Left forelimb (tissue), 1 donor: Measurements from ENCODE around the gene IGLON5.

Experiments
- DNase-seq: peaks from one replicate; pipeline ENCODE4 v3.0.0-alpha.2; 2018; ENCODE audit warnings: low spot score

Gene IGLON5

DNA sequence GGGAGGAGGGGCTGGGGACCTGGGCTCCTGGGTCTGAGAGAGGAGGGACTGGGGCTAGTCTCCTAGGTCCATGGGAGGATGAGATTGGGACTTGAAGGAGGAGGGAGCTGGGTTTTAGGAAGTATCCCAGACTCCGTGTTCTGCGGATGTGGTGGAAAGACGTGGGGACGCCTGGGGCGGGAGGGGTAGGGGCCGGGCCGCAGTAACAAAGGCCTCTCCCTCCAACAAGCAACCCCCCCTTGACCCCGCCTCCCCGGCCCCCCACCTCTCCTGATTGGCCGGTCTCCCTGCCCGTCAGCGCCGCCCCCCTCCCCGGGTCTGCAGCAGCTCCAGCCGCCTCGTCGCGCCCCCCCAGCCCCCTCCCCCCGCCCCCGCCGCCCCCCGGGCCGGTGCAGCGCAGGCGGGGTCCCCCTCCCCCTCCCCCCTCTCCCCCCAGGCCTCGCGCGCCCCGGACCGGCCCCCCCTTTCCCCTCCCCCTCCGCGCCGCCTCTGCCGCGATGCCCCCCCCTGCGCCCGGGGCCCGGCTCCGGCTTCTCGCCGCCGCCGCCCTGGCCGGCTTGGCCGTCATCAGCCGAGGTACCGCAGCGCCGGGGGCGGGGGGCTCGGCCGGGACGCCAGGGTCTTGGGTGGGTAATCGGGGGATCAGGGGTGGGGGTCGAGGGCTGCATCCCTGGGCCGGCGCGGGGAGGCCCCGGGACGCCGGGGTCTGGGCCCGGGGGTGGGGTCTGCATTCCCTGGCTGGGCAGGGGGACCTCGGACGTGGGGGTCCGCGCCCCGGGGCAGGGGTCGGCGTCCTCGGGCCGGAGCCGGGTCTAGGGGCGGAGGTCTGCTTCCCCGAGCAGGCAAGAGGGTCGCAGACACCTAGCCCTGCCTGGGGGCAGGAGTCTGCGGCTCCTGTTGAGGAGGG lies at the start of gene IGLON5:
Gene IGLON5 (plus strand): TSS at position 294 of the 907 bp plus-strand sequence. CDS start 204 bp downstream, at position 498.
- DNase-seq: no peak

DNA sequence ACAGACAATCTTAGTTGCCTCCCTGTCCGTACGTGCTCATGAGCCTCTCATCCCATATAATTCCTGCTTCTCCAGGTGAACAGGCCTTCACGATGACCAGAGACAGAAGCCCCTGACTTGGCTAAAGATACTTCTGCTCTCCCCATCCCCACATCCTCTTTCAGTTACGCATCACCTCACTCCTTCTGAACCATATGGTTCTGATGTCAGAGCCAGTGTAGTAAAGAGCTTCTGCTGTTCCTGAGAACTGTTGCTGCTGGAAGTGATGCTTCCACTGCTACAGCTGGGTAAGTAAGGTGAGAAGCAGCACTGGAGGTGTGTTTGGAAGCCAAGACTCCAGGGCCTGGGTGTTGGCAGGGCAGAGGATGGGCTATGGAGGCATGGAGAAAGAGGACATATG lies 47.6 kb upstream of the IGLON5 start:
- no peak for DNase-seq

DNA sequence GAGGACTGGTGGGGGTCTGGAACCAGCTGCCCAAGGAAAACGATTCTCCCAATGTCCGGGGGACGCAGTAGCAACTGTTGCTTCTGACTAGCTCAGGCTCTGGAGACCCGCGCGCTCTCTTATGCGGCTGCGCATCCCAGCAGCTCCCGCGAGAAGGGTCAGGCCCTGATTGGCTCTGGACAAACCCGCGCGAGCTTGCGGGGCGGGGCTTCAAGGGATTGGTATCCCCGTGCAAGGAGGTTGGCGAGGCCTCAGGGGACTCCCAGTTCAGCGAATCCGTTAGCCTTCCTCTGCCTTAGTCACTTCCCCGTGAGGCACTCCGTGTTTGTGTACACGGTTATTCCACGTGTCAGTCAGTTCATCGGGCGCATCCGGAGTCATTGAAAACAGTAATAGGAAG lies 40.4 kb upstream of the IGLON5 start:
- no peak for DNase-seq

DNA sequence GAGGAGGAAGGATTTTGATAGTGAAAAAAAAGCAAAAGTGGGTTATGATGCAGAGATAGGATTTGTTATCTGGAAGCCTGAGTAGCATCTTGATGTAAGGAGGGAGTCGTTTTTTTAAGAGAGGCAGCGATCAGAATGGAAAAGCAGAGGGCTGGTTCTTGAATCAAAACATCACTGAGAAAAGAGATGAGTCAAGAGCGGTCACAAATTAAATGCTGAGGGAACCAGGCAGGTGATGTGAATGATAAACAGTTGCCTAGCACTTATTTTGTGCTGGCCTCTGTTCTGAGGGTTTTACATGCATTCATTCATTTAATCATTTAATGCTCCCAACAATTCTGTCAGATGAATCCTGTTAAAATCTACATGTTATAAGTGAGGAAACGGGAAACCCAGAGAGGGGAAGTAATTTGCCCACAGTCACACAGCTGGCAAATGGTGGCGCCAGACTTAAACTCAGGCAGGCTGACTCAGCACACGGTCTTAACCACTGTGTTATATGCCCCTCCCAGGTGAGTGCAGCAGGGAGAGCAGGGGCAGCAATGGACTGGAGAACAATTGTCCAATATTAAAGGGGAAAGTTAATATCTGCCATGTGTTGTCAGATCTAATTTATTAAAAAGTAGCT lies 39.1 kb upstream of the IGLON5 start:
- DNase-seq: no peak

- DNase-seq: no peak
Measured at GRCh38 chr19:51274049-51274770, 37.2 kb upstream of the IGLON5 start.

DNA sequence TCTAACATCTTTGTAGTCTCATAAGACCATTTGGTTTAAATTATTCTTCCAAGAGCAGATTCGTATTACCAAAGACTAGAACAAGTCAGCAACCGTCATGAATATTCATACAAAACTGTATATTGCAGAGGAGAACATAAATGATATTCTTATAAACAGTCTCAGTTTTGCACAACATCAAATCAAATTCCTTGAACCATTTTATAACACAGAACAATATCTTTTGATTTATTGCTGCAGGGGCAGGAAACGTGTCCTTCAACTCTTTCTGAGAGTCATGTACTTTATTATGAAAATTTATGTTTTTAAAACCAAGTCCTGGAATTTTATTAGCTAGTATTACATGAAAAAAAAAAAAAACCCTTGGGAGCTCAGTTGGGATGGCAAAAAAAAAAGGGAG lies 34.3 kb upstream of the IGLON5 start:
- no peak for DNase-seq

DNA sequence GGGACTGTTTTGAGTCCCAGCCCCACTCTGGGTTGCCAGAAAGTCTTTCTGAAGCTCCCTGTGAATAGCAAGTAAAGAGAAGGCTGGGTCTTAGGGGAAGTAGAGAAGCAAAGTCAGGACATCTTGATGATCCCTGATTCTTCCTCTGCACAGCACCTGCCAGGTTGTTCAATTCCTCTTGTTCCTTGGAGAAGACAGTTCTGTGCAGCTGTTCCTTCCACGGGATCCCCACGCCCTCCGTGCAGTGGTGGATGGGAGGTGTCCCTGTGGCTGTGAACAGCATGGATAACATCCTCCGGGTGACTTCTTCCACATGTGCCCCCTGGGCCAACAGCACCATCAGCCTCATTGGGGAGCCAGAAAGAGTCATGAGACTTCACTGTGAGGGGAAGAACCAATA lies 29.1 kb upstream of the IGLON5 start:
- DNase-seq: no peak

GRCh38 chr19:51285682-51286081 lies 25.8 kb upstream of the IGLON5 start:
- no peak for DNase-seq

GRCh38 chr19:51289635-51290034 lies 21.8 kb upstream of the IGLON5 start:
- DNase-seq: no peak

DNA sequence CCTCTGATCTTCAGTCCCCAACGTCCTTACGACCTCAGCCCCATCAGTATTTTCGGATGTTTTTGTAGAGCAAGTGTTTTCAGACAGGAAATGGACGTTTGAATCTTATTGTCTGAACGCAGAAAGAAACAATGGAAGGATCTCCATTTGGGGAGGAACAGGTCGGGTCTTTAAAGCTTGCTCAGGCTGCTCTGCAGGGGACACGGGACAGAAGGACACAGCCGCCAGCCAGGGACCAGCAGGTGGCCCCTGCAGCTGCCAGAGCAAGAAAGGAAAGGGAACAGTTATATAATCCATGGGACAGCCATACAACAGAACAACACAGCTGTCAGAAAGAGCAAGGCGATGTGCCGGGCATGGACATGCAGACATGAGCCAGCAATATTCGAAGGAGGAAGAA lies 18.5 kb upstream of the IGLON5 start:
- no peak for DNase-seq

DNA sequence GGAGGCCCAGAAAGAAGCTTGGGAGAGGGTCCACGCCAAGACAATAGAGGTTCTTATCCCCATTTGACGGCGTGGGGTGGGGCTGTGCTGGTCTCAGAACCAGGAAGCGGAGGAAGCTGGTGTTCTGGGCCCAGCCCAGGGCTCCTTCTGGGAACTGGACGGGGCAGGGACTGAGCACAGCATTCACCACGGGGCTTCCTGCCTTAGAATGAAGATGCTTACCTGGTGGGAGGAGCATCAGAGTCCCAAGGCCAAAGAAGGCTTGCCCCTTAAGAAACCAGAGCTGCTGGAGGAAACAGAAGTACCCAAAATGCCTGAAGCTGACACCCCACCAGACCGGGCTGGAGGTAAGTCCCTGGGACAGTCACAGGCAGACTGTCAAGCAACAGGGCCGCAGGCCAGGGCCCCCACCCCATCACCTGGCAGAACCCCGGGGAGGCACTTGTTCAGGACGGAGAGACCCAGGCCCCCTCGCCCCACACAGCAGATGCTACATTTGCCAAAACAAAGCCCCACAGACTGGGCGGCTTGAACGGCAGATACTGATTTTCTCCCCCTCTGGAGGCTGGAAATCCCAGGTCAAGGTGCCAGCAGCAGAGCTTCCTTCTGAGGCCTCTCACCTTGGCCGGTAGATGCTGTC lies 17.8 kb upstream of the IGLON5 start:
- DNase-seq: no peak

GRCh38 chr19:51294211-51294976 lies 17.1 kb upstream of the IGLON5 start:
- no peak for DNase-seq

DNA sequence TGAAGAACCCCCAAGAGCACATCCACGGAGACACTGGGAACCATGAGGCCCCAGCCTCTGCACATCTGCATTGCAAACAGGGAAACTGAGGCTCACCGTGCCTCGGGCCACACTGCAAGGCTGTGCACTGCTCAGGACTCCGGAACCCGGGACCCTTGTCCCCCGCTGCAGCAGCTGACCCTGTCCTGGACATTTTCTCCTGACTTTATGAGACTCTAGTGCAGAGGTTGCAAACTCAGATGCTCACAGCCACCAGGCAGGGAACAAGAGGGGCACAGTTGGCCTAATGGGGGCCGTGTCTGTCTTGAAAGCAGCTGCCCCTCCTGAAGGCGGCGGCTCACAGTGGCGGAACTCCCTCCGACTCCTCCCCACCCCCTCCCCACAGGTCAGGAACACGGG lies 16.5 kb upstream of the IGLON5 start:
- DNase-seq: no peak

DNA sequence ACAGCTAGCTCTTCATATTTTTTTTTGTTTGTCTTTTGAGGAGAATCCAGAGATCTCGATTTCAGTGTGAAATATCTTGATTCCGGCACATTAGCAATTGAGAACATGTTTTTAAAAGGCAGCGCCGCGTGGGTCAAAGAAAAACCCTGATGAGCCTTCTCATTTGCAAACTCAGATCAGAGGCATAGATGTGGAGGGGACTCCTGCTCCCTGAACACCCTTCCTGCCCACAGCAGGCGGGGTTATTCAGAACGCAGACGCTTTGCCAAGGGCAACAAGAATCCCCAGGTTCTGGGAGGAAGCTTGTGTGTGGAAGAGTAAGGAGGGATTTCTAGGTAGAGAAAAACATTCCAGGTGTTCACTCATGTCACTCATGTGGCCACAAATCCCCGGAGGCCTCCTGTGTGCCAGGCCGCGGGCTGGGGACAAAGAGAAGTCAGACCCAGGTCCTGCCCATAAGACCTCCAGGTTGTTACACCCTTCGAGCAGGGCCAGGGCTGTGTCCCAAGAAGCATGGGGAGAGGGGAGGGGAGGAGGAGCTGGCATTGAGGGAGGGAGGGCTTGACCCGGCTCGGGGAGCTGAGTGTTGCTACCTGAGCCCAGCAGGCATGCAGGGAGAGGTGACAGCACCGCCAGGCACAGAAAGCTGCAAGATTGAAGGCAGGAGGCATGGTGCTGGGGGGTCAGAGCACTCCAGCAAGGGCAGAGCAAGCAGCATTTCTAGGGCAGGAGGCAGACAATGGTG lies 15.9 kb upstream of the IGLON5 start:
- no peak for DNase-seq

DNA sequence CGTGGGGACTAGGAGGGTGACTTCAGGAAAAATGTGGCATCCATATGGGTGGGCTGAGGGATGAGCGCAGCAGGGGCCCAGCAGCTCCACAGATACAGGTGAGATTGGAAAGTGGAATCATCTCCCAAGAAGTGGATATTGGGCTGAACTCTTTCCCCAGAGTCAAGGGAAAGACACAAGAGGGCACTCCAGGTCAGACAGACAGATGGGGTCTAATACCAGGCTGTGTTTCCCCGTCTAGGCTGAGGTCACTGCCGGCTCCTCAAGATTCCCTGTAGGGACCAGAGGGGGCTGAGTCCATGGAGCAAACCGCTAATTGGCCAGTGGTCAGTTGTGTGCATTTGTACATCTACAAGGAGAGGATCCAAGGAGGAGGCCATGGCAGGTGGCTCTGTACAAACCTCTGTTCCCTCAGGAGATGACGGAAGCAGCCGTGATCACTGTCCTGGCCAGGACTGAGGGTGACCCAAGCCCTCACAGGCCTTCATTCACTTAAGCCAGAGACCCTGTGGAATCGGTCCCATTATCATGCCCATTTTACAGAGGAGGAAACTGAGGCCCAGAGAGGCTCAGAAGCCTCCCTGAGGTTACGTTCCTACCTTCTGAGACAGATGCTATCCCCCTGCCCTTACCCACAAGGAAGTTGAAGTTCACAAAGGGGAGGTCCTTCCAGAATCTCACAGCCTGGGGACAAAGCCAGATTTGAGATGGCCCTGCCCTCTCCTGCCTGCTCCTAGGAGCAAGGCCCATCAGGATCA lies 14.9 kb upstream of the IGLON5 start:
- no peak for DNase-seq

DNA sequence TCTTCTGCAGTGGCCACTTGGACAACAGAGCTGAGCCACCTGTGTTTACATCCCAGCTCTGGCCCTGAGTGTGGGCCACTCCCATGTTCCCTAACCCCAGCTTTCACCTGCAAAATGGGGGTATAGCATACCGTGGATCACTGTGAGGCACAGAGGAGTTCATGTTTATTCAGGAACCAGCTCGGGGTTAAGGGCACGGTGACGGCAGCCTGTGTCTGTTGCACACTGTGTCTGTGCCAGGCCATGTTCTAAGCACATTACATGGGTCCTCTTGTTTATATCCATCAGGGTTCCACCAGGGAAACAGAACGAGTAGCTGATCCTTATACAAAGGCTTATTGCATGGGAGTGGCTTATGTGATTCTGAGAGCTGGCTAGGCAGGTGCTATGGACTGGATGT lies 14.0 kb upstream of the IGLON5 start:
- no peak for DNase-seq

- no peak for DNase-seq
Measured at GRCh38 chr19:51301266-51301665, 10.2 kb upstream of the IGLON5 start.

DNA sequence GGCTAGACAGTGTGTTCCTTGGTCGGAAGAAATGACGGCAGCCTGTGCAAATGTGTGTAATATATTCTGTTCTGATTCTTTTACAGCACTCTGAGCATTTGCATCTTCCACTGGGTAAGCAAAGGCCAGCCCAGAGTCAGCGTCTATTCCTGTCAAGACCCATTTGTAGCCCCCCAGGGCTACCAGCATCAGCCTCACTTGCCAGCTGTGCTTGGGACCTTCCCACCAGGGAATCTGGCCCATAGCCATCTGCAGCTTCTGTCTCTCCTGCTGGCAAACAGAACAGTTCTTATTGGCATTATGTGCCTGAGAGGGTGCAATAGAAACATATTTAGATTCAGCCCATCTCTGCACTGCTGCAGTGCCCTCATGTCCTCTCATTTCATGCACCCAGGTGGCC lies 6.0 kb upstream of the IGLON5 start:
- no peak for DNase-seq

DNA sequence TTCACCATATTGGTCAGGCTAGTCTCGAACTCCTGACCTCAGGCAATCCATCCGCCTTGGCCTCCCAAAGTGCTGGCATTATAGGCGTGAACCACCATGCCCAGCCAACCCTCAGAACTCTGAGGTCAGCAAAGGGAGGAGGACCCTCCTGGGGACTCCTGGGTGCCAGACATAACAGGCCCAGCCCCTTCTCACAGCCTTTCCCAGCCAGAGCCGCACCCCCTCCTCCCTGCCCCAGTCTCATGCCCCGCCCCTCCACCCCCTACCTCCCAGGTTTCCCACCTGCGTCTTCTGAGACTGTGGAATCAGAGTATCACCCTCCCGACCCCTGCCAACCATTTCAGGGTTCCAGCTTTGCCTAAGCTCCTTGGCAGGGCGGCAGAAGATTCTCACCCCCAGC lies 5.2 kb downstream of the IGLON5 start:
- DNase-seq: no peak

DNA sequence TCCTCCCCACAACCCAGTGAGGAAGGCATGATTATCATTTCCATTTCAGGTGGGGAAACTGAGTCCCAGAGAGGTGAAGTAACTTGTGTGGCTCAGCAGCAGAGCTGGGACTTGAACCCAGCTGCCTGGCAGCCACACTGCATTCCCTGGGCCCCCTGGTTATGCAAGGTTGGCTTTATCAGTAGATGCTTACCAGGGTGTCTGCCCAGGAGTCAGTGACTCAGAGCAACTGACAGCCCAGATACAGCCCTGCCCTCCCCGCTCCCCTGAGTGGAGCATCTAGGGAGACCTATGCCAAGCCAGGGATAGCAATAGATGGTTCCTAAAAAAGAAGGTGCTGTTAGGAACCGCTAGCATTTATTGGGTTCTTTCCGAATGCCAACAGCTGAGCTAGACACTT lies 5.9 kb downstream of the IGLON5 start:
- DNase-seq: no peak
